HG03342 (cell line): ENCODE results near the gene SIN3B.

Experiments
- ATAC-seq: cut with Tn5 transposase; IDR thresholded peaks from one replicate; pipeline ENCODE4 v1.9.1; 2021; ENCODE audit warnings: mild to moderate bottlenecking, moderate library complexity; ENCODE audit not compliant: unreplicated experiment

Gene SIN3B

GRCh38 chr19:16825312-16826052 lies 3.7 kb upstream of the SIN3B start:
- no peak for ATAC-seq

GRCh38 chr19:16829822-16830289 lies 658 bp downstream of the SIN3B start:
- no peak for ATAC-seq

GRCh38 chr19:16830679-16831078 lies 1.5 kb downstream of the SIN3B start:
- ATAC-seq = no peak

- ATAC-seq = no peak
Observed at GRCh38 chr19:16831531-16831930, 2.3 kb downstream of the SIN3B start.

- no peak for ATAC-seq
Observed at GRCh38 chr19:16834747-16835146, 5.5 kb downstream of the SIN3B start.

- no peak for ATAC-seq
Observed at GRCh38 chr19:16836115-16837034, 7.2 kb downstream of the SIN3B start.

GRCh38 chr19:16837035-16837362 lies 7.8 kb downstream of the SIN3B start:
- no peak for ATAC-seq

GRCh38 chr19:16841391-16841926 lies 12.3 kb downstream of the SIN3B start:
- no peak for ATAC-seq

- ATAC-seq = no peak
Observed at GRCh38 chr19:16846901-16847300, 17.7 kb downstream of the SIN3B start.

GRCh38 chr19:16847430-16847829 lies 18.2 kb downstream of the SIN3B start:
- ATAC-seq = no peak

- no peak for ATAC-seq
Observed at GRCh38 chr19:16849168-16849567, 20.0 kb downstream of the SIN3B start.

- no peak for ATAC-seq
Observed at GRCh38 chr19:16850133-16850532, 20.9 kb downstream of the SIN3B start.

GRCh38 chr19:16851031-16851712 lies 22.0 kb downstream of the SIN3B start:
- no peak for ATAC-seq

GRCh38 chr19:16853066-16853465 lies 23.9 kb downstream of the SIN3B start:
- no peak for ATAC-seq

GRCh38 chr19:16856091-16856490 lies 26.9 kb downstream of the SIN3B start:
- ATAC-seq = no peak

- no peak for ATAC-seq
Observed at GRCh38 chr19:16859626-16860025, 30.4 kb downstream of the SIN3B start.

- no peak for ATAC-seq
Observed at GRCh38 chr19:16860118-16860517, 30.9 kb downstream of the SIN3B start.

GRCh38 chr19:16861011-16861410 lies 31.8 kb downstream of the SIN3B start:
- no peak for ATAC-seq

GRCh38 chr19:16861834-16862233 lies 32.6 kb downstream of the SIN3B start:
- no peak for ATAC-seq

GRCh38 chr19:16862826-16863415 lies 33.7 kb downstream of the SIN3B start:
- no peak for ATAC-seq

- ATAC-seq = no peak
Observed at GRCh38 chr19:16867211-16867610, 38.0 kb downstream of the SIN3B start.
